Measurements from ENCODE around the gene NPAS3.

DNA sequence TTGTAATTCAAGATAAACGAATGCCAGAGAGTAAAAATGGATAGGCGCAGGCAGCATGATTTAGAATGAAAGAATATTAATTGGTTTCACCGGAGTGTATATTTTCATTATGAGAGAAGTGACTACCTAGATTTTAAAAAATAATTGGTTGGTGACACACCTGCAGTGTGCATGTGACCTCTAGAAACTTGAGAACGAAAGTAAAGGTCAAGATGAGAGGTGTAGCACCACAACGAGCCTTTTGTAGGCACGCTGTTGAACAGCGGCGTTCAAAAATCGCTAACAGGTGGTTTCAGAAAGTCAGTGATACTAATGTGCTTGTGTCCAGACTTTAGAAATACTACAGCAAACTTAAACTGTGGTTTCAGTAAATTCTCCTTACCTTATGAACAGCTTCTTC, 123.8 kb downstream of the NPAS3 start:
- TF ChIP-seq CTCF (IDR thresholded peaks at IDR 0.05 in 2 of 3, conservative IDR thresholded peaks at IDR 0.05 in 1 of 3; ENCODE audit: borderline replicate concordance in 1 of 3, insufficient read depth in 1 of 3, low read depth in 2 of 3, low read length in 2 of 3) (no peak), YY1 (IDR thresholded peaks at IDR 0.05; ENCODE audit: extremely low read depth, insufficient replicate concordance, low read depth, low read length) (no peak), POLR2A (IDR thresholded peaks at IDR 0.05; ENCODE audit: borderline replicate concordance, extremely low read depth, insufficient read depth, insufficient read length) (no peak), EZH2 (IDR thresholded peaks at IDR 0.05) (no peak), SP1 (IDR thresholded peaks at IDR 0.05; ENCODE audit: low read depth) (no peak), EGR1 (IDR thresholded peaks at IDR 0.05; ENCODE audit: low read depth) (no peak)
